Activated naive CD4-positive, alpha-beta T cell (primary cell): ENCODE measurements around the gene CPVL.

ENCODE experiments used
- DNase-seq, 4 experiments: peaks; one replicate each; lab custom pipeline; 2025; lab: John Stamatoyannopoulos, UW

The CPVL gene

DNA sequence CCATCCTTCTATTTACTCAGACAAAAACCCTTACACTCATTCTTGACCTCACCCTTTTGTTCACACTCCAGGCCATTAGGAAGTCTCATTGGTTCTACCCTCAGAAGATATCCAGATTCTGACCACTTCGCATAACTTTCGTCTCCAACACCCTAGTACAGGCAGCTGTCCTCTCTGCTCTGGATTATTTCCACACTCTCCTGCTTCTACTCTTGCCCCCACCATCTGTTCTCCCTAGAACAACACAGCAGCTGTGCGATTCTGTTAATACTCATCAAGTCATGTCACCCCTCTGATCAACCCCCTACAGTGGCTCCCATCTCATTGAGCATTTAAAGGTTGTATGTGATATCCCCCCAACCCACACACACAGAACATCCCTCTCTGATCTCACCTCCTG lies 172.7 kb downstream of the CPVL start:
- DNase-seq: no peak

- DNase-seq: no peak
Observed at GRCh38 chr7:28964056-28964455, 182.3 kb downstream of the CPVL start.

DNA sequence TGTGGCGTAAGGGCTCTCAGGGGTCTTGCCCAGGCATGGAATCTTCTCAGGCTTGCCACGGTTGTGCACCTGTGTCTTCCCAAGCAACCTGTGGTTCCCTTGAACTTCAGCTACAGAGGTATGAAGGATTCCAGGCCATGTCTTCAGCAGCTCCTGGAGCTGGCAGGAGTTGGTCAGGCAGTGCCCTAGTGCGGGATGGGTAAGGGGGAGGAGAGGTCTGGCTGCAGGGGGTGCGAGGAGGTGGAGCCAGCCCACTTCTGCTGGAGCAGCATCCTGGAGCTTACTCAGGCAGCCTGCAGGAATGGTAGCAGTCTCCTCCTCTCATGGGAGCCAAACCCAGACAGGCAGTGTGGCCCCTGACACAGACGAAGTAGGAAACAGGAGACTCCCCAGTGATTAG lies 184.4 kb downstream of the CPVL start:
- DNase-seq: no peak

GRCh38 chr7:28960071-28960840 lies 186.1 kb downstream of the CPVL start:
- DNase-seq: no peak

- no peak for DNase-seq
Observed at GRCh38 chr7:28958980-28959347, 187.4 kb downstream of the CPVL start.

DNA sequence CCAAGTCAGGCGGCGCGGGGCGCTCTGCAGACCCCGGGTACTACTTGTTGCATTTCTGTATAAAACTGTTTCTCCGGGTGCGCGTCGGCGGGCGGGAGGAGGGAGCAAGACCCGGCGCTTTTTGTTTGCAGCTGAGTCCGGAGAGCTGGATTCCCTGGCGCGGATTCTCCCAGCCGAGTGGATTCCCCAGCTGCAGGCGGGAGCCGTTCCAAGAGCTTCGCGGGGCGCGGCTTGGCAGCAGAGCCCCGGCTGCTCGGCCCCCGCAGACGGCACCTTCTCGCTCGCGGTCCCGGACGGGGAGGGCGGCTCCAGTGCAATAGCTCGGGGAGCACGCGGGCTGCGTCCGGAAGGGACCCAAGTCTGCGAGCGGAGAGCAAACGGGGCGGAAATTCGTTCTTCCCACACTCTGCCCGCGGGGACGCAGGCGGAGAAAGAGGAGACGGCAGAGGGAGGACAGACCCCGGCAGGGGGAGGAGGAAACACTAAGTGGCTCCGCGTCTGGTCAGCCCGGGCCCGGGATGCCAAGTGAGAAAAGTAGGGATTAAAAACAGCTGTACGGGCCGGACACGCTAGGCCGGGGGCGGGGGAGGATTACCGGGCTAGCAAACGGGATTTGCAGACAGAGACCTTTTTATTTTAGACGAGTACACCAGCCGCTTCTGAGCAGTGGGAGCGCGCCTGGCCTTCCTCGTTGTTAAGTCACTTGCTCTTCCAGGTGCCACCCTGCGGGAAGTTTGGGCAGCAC lies 187.9 kb downstream of the CPVL start, which contains the start of gene TRIL:
TRIL (minus strand) TSS at position 96 of the 745 bp plus-strand sequence. CDS start 284 bp downstream, outside the sequence.
- DNase-seq: no peak

- no peak for DNase-seq
Observed at GRCh38 chr7:28957751-28958234, 188.5 kb downstream of the CPVL start.

DNA sequence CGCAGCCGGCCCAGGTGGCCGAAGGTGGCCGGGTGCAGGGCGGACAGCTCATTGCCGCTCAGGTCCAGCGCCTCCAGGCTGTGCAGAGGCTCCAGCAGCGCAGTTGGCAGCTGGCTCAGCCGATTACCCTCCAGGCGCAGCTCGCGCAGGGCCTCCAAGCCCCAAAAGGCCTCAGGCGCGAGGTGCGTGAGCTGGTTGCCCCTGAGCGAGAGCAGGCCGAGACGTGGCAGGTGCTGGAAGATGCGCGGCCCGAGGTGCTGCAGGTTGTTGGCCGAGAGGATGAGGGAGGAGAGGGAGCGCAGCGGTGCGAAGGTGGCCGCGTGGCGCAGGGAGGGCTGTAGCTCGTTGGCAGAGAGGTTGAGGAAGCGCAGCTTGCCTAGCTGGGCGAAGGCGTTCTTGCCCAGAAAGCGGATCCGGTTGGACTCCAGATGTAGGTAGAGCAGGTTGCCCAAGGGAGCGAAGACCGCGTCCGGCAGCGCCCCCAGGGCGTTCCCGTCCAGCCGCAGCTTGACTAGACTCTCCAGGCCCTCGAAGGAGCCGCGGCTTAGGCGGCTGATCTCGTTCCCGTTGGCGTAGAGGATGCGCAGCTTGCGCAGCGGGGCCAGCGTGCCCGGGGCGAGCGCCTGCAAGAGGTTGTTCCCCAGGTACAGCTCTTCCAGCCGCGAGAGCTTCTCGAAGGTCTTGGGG lies 189.1 kb downstream of the CPVL start:
- DNase-seq: no peak

GRCh38 chr7:28956608-28957063 lies 189.7 kb downstream of the CPVL start:
- no peak for DNase-seq

- DNase-seq: no peak
Observed at GRCh38 chr7:28955718-28956607, 190.4 kb downstream of the CPVL start.

GRCh38 chr7:28955356-28955717 lies 191.0 kb downstream of the CPVL start:
- no peak for DNase-seq

DNA sequence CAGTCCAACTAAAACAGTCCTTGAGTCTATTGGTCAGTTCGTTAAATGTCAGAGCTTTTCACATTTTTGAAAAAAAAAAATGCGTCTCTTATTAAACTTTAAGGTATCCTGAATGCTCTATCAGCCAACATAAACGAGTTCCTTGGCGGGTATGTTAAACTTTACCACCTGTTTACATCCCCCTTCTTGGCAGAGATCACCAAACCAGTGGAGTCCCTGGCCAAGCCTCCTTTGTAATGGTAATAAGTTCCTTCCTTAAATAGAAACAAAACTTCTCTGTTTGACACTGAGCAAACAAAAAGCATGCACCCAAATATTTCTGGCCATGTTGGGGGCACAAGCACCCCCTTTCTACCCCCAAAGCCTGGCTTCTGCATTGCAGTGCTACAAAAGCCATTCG lies 191.4 kb downstream of the CPVL start:
- DNase-seq: no peak

GRCh38 chr7:28954471-28954870 lies 191.9 kb downstream of the CPVL start:
- DNase-seq: no peak

DNA sequence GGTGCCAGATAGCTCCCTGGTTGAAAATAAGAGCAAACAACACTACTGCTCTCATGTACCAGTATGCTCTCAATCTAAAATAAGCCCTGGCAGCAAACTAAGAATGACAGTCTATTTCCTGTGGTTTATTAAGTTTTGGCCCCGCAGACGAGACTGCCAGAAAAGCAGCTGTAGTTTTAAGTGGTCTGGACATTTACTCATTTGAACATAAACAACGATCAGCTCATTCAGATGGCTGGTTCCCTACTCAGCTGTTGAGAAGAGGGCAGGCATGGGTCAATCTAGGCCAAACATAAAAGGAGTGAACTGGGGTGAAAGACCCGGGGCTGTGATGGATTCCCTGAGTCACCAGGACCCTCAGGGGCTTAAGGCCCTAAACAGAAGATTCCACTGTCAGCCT lies 192.7 kb downstream of the CPVL start:
- DNase-seq: no peak
